Transverse colon (tissue), 4 donors: Measurements from ENCODE around the gene HAL. TPM values are rescaled to one million over a fixed set of nuclear protein-coding genes. Genes with fewer than 3 reads are reported as not detected.

ENCODE experiments used
- DNase-seq: peaks from one replicate; pipeline ENCODE4 v3.0.0-alpha.2; 2019
- H3K27ac ChIP-seq, 4 donors: fragments of 200-600 bp; sonication (generic); 2 replicates each; pipeline ENCODE4 v1.5.1; 2016 to 2018; ENCODE audit warnings: inconsistent platforms in 4 of 4
- H3K27me3 ChIP-seq: fragments of 200-600 bp; sonication (generic); 2 replicates; pipeline ENCODE4 v1.5.1; 2017; ENCODE audit warnings: inconsistent platforms
- H3K36me3 ChIP-seq, 4 donors: fragments of 200-600 bp; sonication (generic); 2 replicates each; pipeline ENCODE4 v1.5.1; 2017 to 2019; ENCODE audit warnings: inconsistent platforms in 4 of 4
- H3K4me1 ChIP-seq, 4 donors: fragments of 200-600 bp; sonication (generic); 2 replicates each; pipeline ENCODE4 v1.5.1; 2017 to 2020; ENCODE audit warnings: inconsistent platforms in 4 of 4
- H3K4me3 ChIP-seq, 4 donors: fragments of 200-600 bp; sonication (generic); 1 replicate in 1 of 4; 2 replicates in 3 of 4; pipeline versions ENCODE4 v1.5.1 to v1.6.1; 2017 to 2019; ENCODE audit warnings: inconsistent platforms in 4 of 4
- H3K9me3 ChIP-seq, 2 donors: fragments of 200-600 bp; sonication (generic); 2 replicates each; pipeline ENCODE4 v1.5.1; 2017 to 2019; ENCODE audit warnings: inconsistent platforms in 2 of 2
- EP300 ChIP-seq: sonication (generic); formaldehyde crosslinking; IDR thresholded peaks from one replicate; pipeline ENCODE4 v1.6.1; 2017; ENCODE audit warnings: antibody characterized with exemption, low read depth
- POLR2A ChIP-seq: fragments of 450-650 bp; IDR thresholded peaks from one replicate; pipeline ENCODE4 v1.6.1; 2016; ENCODE audit warnings: antibody characterized with exemption, mild to moderate bottlenecking, moderate library complexity
- POLR2AphosphoS5 ChIP-seq, 3 donors: sonication (generic); formaldehyde crosslinking; IDR thresholded peaks; one replicate each; pipeline ENCODE4 v1.6.1; 2016; ENCODE audit warnings: antibody characterized with exemption in 3 of 3
- WGBS, 2 donors: methylation state at CpG; one replicate each; pipeline ENCODE4 v1.1.5; 2018; ENCODE audit warnings: low coverage in 1 of 2; 5-methylcytosine and 5-hydroxymethylcytosine counted together
- in situ Hi-C, 4 donors: fragments of 200-750 bp; cut with MboI; loops; one replicate each; pipeline versions ENCODE4 v1.15.0 to v1.15.1; 2017; ENCODE audit warnings: low sequenced_read_pairs in 3 of 4, low pct_ligation_motif_present in 1 of 4, low pct_unique_long_range_greater_than_20kb in 1 of 4
- intact Hi-C: fragments of 100-400 bp; cut with DNase I; formaldehyde crosslinking; loops from one replicate; pipeline ENCODE4 v1.15.1; 2023; ENCODE audit warnings: low total_unique reads
- total RNA-seq, 4 donors: library from RNA; depleted of rRNA; stranded (reverse); fragments of >200 nt; gene quantifications; one replicate each; pipeline ENCODE4 v1.1.0, GENCODE V29; 2016
- TF ChIP-seq, protein P1 (sequence below), 5 experiments: fragments of 200-600 bp in 3 of 5; fragments of 450-650 bp in 2 of 5; sonication (generic) in 3 of 5; IDR thresholded peaks; 1 replicate in 2 of 5; 2 replicates in 3 of 5; pipeline ENCODE4 v1.5.1; 2016 to 2017; ENCODE audit warnings: antibody characterized with exemption in 5 of 5, inconsistent platforms in 3 of 5, mild to moderate bottlenecking in 2 of 5, moderate library complexity in 1 of 5

HAL gene
- total RNA-seq, 4 donors from 2014 or later, result 1.1 to 3.3 (median 2.6) TPM; not detected in 1

DNA sequence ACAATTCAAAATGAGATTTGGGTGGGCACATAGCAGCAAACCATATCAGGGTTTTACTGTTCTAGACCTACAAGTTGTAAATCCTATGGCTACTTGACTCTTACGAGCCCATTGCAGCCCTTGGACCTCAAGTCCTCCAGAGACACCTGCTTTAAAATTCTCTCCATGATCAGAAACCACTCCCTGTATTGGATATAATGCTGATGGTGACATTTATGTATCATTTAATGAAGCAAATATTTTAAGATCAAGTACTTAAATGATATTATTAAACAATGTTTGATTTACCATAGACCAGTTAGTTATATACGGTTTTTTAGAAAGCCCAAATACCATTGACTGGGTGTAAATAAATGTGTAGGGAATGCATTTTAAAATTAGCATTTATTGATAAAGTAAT, 28.8 kb downstream of the HAL start:
- H3K4me3 ChIP-seq, result no peak overlapping the region
- TF ChIP-seq EP300, result no peak
- no peak for TF ChIP-seq POLR2AphosphoS5 (IDR thresholded peaks at IDR 0.05)
- intact Hi-C loops (no loop called here), in situ Hi-C loops (no loop called here)
- 92 to 97% methylated on average over 2 of the region's 2 CpGs for WGBS, 2 donors
- H3K27ac ChIP-seq, result no peak overlapping the region
- no peak for DNase-seq
- no peaks in the 10 kb centered on the region for H3K9me3 ChIP-seq
- H3K27me3 ChIP-seq, result no peaks in the 10 kb centered on the region
- H3K36me3 ChIP-seq, result no peaks in the 10 kb centered on the region
- H3K4me1 ChIP-seq, result no peaks in the 10 kb centered on the region

- H3K27me3 ChIP-seq, result no peaks in the 10 kb centered on the region
- WGBS, 2 donors, result 63 to 68% methylated on average over 7 of the region's 7 CpGs
- no peaks in the 10 kb centered on the region for H3K9me3 ChIP-seq
- H3K27ac ChIP-seq, result no peak overlapping the region
- in situ Hi-C loops (no loop called here), intact Hi-C loops (no loop called here)
- no peaks in the 10 kb centered on the region for H3K36me3 ChIP-seq
- H3K4me1 ChIP-seq, result no peaks in the 10 kb centered on the region
- TF ChIP-seq, protein P1, sequence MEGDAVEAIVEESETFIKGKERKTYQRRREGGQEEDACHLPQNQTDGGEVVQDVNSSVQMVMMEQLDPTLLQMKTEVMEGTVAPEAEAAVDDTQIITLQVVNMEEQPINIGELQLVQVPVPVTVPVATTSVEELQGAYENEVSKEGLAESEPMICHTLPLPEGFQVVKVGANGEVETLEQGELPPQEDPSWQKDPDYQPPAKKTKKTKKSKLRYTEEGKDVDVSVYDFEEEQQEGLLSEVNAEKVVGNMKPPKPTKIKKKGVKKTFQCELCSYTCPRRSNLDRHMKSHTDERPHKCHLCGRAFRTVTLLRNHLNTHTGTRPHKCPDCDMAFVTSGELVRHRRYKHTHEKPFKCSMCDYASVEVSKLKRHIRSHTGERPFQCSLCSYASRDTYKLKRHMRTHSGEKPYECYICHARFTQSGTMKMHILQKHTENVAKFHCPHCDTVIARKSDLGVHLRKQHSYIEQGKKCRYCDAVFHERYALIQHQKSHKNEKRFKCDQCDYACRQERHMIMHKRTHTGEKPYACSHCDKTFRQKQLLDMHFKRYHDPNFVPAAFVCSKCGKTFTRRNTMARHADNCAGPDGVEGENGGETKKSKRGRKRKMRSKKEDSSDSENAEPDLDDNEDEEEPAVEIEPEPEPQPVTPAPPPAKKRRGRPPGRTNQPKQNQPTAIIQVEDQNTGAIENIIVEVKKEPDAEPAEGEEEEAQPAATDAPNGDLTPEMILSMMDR (IDR thresholded peaks at IDR 0.05), result no peak
- no peak for TF ChIP-seq POLR2A
- TF ChIP-seq POLR2AphosphoS5 (IDR thresholded peaks at IDR 0.05), result no peak
- no peak for TF ChIP-seq EP300
- H3K4me3 ChIP-seq, result no peak overlapping the region
- no peak for DNase-seq
Observed at GRCh38 chr12:95966287-95966870, 29.8 kb downstream of the HAL start.

- Histone ChIP-seq H3K4me3 (no peak overlapping the region), H3K27ac (no peak overlapping the region), H3K9me3 (no peaks in the 10 kb centered on the region), H3K27me3 (no peaks in the 10 kb centered on the region), H3K4me1 (no peaks in the 10 kb centered on the region), H3K36me3 (no peaks in the 10 kb centered on the region)
- no peak for DNase-seq
- intact Hi-C loops, result no loop called here
- TF ChIP-seq, protein P1 (IDR thresholded peaks at IDR 0.05), result no peak
- TF ChIP-seq POLR2AphosphoS5 (IDR thresholded peaks at IDR 0.05), result no peak
- TF ChIP-seq EP300, result no peak
- TF ChIP-seq POLR2A, result no peak
- in situ Hi-C loops, result no loop called here
- 83 to 100% methylated on average over 1 to 2 of the region's 2 CpGs for WGBS, 2 donors
Observed at GRCh38 chr12:95963096-95963495, 33.0 kb downstream of the HAL start.

DNA sequence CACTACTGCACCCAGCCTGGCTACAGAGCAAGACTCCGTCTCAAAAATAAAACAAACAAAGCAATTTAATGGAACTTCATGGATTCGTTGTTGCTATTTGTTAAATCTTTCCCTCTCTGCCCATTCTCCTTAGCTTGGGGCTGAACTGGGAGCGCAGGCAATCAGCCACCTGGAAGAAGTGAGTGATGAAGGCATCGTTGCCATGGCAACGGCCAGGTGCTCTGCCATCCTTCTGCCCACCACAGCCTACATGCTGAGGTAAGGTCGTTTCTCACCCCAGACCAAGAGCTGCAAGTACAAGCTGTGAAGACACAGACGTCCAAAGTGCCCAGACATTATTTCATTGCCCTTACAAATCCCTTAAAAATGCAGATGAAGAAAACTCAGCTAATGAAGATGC, 33.9 kb downstream of the HAL start:
- no peaks in the 10 kb centered on the region for H3K4me1 ChIP-seq
- H3K9me3 ChIP-seq, result no peaks in the 10 kb centered on the region
- intact Hi-C loops, result no loop called here
- in situ Hi-C loops, result no loop called here
- H3K36me3 ChIP-seq, result no peaks in the 10 kb centered on the region
- no peak overlapping the region for H3K27ac ChIP-seq
- 67 to 75% methylated on average over 1 to 7 of the region's 7 CpGs for WGBS, 2 donors
- no peaks in the 10 kb centered on the region for H3K27me3 ChIP-seq
- no peak for DNase-seq
- H3K4me3 ChIP-seq, result no peak overlapping the region
- TF ChIP-seq, protein P1 (IDR thresholded peaks at IDR 0.05), result no peak
- TF ChIP-seq POLR2AphosphoS5 (IDR thresholded peaks at IDR 0.05) (no peak), POLR2A (no peak), EP300 (no peak)

- intact Hi-C loops (no loop called here), in situ Hi-C loops (no loop called here)
- H3K9me3 ChIP-seq, result no peaks in the 10 kb centered on the region
- H3K36me3 ChIP-seq, result no peaks in the 10 kb centered on the region
- no peak overlapping the region for H3K27ac ChIP-seq
- H3K4me3 ChIP-seq, result no peak overlapping the region
- no peak for DNase-seq
- no peak for TF ChIP-seq POLR2AphosphoS5 (IDR thresholded peaks at IDR 0.05)
- TF ChIP-seq, protein P1 (IDR thresholded peaks at IDR 0.05), result no peak
- TF ChIP-seq POLR2A, result no peak
- no peak for TF ChIP-seq EP300
- no peaks in the 10 kb centered on the region for H3K4me1 ChIP-seq
- 25 to 43% methylated on average over 2 to 5 of the region's 5 CpGs for WGBS, 2 donors
- no peaks in the 10 kb centered on the region for H3K27me3 ChIP-seq
Observed at GRCh38 chr12:95960241-95960640, 35.9 kb downstream of the HAL start.
